NCI-H526 (cell line): ENCODE measurements around the gene DNAJB9.
"Not testable (repeated sequence)": the region's sequence is repeated elsewhere in the genome, so short reads cannot be mapped to it uniquely, and the experiment has no call there.

Experiments
- DNase-seq, 2 experiments: peaks; one replicate each; lab custom pipeline; 2025; lab: John Stamatoyannopoulos, UW

Gene DNAJB9

GRCh38 chr7:108569381-108570145 lies at the start of gene DNAJB9, which contains the start of gene THAP5:
TSS of gene DNAJB9 (plus strand) at chr7:108569874. CDS start at chr7:108571727, 1,853 bp downstream.
TSS of gene THAP5 (minus strand) at chr7:108569706. CDS start at chr7:108569569, 137 bp downstream.
- peak; percentile 99 to 100 for DNase-seq

- DNase-seq: no peak
Observed at GRCh38 chr7:108522780-108523179, 46.9 kb upstream of the DNAJB9 start.

- peak; percentile 89 to 97 for DNase-seq
Observed at GRCh38 chr7:108525327-108525984, 44.2 kb upstream of the DNAJB9 start.

- peak; percentile 100 for DNase-seq
Observed at GRCh38 chr7:108525985-108526767, 43.5 kb upstream of the DNAJB9 start, which contains the start of gene PNPLA8. TSS of gene PNPLA8 (minus strand) at chr7:108526135. CDS start at chr7:108515491, 10,644 bp downstream.

- DNase-seq: no peak
Observed at GRCh38 chr7:108526768-108527017, 43.0 kb upstream of the DNAJB9 start.

GRCh38 chr7:108528183-108528712 lies 41.4 kb upstream of the DNAJB9 start:
- DNase-seq: no peak

- DNase-seq: no peak
Observed at GRCh38 chr7:108529341-108529740, 40.3 kb upstream of the DNAJB9 start.

- DNase-seq: no peak
Observed at GRCh38 chr7:108533712-108534111, 36.0 kb upstream of the DNAJB9 start.

- DNase-seq: no peak
Observed at GRCh38 chr7:108535257-108535656, 34.4 kb upstream of the DNAJB9 start.

- DNase-seq: no peak
Observed at GRCh38 chr7:108535744-108536143, 33.9 kb upstream of the DNAJB9 start.

GRCh38 chr7:108537229-108537628 lies 32.4 kb upstream of the DNAJB9 start:
- no peak for DNase-seq

- not testable (repeated sequence) for DNase-seq
Observed at GRCh38 chr7:108538236-108538635, 31.4 kb upstream of the DNAJB9 start.

- DNase-seq: not testable (repeated sequence)
Observed at GRCh38 chr7:108538685-108539084, 31.0 kb upstream of the DNAJB9 start.

GRCh38 chr7:108541478-108541877 lies 28.2 kb upstream of the DNAJB9 start:
- DNase-seq: no peak

GRCh38 chr7:108548141-108548896 lies 21.4 kb upstream of the DNAJB9 start:
- DNase-seq: not testable (repeated sequence)

GRCh38 chr7:108556665-108557064 lies 13.0 kb upstream of the DNAJB9 start:
- DNase-seq: not testable (repeated sequence)

GRCh38 chr7:108557191-108557590 lies 12.5 kb upstream of the DNAJB9 start:
- no peak for DNase-seq

- DNase-seq: no peak
Observed at GRCh38 chr7:108557617-108558016, 12.1 kb upstream of the DNAJB9 start.

GRCh38 chr7:108559253-108559652 lies 10.4 kb upstream of the DNAJB9 start:
- no peak for DNase-seq

- DNase-seq: no peak
Observed at GRCh38 chr7:108561047-108561619, 8.5 kb upstream of the DNAJB9 start.

GRCh38 chr7:108565987-108566386 lies 3.7 kb upstream of the DNAJB9 start:
- DNase-seq: no peak
